NCI-H1105 (cell line): ENCODE results near the gene UBAC2.

ENCODE experiments used
- DNase-seq: peaks from one replicate; lab custom pipeline; 2025; lab: John Stamatoyannopoulos, UW

The UBAC2 gene

DNA sequence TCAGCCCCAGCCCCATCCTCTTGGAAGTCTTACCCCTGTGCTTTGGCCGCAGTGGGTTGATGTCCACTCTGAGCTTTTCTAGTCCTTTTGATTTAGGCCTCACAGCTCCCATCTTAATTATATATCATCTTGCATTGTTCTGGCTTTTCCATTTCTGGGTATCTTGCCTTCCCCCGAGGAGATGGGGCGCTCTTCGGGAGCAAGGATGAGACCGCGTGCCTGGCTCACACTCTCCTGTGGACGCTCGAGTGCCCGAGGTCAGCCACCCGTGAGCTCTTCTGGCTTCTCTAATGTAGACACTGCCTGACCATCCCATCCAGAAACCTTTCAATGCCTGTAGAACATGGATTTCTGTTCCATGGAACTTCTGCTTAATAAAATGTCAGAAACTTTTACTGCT lies 160.0 kb downstream of the UBAC2 start:
- DNase-seq = no peak

DNA sequence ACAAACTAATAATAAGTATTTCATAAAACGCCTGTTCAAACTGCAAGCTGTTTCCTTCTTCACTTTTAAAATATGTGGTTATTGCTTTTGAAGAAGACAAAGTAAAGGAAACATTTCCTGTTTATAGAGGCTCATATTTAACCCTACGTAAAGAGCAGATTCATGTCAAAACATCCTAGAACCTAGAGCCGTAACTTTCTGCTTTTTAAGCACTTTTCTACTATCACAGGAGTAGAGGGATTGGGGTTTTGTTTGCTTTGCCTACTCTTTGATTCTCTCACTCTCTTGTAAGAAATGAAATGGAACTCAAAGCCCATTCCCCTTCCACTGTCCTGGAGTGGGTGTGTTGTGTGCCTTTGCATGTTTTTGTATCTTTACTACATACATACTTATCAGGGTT lies 160.5 kb downstream of the UBAC2 start:
- no peak for DNase-seq

DNA sequence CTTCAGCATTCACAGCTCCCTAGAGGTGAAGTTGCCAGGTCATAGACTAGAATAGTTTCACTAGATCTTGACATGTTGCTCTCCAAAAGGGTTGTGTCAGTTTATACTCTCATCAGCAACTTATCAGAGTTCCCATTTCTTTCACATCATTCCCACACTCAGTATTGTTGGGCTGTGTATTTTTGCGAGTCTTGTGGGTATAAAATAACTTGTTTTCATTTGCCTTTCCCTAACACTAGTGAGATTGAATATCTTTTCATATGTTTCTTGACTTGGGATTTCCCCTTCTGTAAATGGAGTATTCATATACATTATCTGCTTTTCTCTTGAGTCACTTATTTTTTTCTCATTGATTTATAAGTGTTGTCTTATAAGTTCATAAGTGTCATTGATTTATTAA lies 161.7 kb downstream of the UBAC2 start:
- no peak for DNase-seq

DNA sequence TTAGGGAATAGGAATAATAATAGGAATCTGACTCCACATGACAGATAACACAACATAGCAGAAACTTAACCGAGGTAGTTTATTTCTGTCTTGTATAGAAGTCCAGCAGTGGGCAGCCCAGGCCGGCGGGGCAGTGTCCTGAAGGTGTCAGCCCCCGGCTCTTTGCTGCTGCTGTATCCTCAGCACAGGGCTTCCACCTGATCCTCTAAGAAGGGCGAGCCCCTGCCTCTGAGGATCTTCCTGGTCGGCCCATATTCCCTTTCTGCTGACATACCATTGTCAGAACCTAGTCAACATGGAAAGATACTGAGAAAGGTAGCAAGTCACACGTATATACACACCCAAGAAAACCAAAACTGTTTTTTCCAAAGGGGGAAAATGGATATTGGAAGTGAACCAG lies 162.7 kb downstream of the UBAC2 start:
- no peak for DNase-seq

DNA sequence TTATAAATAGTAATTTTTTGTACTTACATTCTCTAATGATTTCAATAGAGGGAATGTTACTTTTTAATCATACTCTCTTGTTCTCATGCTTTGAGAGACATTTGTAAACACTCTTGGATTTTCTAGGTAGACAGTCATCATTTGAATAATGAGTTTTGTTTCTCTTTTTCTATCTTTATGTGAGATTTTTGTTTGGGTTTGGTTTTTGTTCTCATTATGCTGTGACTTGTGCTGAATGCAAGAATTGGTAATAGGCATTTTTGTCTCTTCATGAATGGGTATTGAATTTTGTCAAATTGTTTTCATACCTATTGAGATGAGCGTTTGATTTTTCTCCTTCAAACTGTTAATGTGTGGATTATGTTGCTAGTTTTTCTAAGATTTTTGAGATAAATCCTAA lies 163.3 kb downstream of the UBAC2 start:
- DNase-seq = no peak

DNA sequence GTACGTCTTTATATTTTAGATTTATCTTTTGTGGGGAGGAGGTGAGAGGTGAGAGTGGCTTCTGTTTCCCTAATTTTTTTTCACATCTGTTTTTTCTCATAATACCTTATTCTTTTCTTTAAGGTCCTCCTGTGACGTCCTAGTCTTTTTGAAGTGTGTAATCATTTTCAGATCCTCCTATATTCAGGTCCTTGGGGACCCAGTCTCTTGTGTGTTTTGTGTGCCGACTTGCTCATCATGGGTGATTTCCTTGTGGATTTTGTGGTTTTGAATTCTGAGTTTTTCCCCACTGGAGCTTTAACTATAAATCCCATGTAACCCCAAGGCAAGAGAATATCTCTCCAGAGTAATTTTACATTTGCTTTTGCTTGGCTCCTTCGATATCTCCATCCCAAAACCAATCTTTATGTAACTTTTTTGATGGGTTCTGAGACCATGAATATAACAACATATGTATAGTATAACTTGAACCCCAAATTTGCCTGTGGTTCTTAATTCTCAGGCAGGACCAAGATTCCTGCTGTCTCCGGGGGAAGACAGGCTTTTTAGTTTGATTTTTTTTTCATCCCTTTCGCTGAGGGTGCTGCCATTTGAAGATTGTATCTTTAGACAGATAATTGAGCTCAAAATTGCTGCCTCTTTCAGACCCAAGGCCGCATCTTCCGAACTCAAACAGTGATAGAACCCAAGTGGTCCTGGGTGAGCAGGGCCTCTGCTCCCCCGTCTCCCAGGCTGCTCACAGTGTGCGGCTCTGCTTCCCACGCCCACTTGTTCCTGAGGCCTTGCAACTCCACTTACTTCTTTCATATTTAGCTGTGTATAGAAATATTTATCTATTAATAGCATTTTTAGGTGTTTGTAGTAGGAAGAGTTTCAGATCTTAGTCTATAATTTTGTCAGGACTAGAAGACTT lies 165.7 kb downstream of the UBAC2 start:
- DNase-seq = no peak

DNA sequence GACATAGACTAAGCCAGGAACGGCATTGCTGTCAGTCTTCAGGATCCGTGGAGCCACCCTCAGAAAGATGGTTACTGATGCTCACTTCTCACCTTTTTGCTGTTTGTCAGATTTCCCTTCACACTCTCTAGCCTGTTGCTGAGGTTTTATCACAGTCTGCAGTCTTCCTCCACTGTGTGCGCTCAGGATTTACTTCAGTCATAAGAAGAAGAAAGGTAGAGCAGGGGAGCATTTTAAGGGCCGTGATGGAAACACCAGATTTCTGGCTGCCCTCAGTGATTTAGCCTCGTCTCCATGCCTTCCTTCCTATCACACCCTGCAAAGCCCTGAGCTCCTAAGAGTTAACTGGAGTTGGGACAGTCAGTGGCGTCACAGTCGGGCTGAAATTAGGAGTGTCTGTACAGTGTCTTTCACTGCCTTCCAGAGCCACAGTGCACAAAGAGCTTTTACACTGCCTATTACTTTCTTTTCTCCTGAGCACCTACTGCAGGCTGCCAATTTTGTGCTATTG lies 166.5 kb downstream of the UBAC2 start:
- DNase-seq = no peak

DNA sequence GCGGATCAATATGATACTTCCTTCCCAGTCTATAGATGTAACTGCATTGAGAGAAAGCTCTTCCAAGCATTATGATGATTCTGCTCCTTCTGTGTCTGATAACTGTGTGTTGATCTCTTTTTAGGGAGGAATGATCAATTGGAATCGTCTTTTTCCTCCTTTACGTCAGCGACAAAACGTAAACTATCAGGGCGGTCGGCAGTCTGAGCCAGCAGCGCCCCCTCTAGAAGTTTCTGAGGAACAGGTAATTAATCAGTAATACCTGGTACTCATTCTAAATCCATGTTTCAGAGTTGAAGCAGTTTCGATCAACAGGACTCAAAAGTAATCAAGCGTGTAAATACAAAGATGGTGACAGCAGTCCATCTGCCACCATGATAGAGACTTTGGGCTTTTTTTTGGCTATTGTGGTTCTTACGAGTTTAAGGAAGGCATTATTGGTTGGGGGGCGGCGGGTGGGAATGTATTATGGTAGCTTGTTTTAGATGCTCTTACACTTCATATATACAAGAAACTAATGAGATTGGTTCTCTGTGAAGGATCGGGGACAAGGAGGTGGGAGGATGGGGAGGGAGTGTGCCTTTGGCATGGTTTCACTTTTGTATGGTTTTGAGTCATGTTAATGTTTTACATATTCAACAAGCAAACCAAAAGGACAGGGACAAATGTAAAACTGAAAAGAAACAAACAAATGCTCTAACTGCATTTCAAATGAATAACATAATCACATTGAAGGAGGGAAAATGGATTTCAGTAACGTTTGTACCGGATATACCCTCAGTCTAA lies 167.2 kb downstream of the UBAC2 start:
- no peak for DNase-seq

DNA sequence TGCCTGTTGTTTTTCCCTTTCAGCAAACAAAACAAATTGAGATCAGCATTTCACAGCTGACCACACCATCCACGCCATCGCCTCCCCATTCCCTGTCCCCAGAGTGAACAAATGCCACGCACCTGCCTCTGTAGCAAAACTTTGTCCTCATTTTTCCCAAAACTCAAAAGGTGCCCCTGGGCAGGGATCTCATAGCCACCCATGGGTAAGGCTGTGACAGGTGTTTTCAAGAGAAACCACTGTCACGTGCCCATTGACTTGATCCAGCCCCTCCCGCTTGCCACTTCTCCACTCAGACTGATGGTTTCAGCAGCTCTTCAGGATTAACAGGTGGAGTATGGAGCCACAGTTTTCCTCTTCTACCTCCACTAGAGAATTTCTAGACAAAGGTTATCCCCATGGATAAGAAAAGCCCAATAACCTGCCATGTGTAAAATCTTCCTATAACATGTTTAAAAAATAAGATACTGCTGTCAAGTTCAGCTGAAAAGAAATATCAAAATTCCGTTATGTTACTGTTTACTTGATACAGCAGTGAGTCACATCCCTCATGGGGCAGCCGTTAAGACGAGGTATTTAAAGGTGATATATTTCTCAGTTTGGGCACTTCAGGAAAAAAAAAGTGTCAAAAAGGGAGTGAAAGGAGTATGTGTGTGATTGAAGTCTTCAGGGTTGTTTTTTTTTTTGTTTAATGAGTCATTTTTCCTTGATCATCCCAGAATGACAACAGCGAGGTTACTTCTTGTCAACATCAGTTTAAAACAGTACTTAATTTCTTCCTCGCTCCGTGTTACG lies 170.0 kb downstream of the UBAC2 start:
- no peak for DNase-seq

DNA sequence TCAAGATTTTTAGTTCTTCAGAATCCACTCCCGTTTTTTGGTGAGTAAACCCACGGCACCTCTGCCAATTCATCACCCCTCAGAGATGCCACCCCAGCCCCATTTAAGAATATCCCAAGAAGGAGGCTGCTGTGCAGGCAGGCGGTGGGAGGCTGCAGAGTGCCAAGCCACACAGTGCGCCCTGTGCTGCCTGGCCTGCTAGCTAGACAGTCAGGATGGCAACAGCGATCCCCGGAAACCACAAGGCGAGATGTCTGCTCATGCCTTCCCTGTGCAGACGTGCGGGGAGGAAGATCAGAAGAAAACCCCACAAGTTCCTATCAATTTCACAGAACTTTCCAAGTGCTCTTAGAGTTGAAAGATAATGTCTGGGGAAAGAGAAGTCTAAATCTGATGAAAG lies 171.3 kb downstream of the UBAC2 start:
- DNase-seq = no peak

DNA sequence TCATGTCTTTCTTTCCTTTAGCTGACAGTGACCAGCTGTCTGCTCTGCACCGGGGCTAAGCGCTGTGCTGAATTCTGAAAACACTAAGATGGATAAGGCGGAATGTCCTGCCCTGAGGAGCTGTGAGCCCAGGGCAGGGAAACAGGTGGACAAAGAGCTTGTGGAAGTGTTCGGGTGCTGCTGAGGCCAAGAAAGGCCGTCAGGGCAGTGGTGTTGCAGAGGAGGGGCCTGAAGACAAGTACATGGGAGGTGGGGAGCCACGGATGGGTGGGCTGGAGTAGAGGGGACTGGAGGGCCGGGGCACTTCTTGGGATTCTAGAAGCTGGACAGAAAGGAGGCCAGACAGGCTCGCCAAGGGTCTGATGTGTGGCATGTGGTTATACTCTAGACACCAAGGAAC lies 172.8 kb downstream of the UBAC2 start:
- DNase-seq = no peak

DNA sequence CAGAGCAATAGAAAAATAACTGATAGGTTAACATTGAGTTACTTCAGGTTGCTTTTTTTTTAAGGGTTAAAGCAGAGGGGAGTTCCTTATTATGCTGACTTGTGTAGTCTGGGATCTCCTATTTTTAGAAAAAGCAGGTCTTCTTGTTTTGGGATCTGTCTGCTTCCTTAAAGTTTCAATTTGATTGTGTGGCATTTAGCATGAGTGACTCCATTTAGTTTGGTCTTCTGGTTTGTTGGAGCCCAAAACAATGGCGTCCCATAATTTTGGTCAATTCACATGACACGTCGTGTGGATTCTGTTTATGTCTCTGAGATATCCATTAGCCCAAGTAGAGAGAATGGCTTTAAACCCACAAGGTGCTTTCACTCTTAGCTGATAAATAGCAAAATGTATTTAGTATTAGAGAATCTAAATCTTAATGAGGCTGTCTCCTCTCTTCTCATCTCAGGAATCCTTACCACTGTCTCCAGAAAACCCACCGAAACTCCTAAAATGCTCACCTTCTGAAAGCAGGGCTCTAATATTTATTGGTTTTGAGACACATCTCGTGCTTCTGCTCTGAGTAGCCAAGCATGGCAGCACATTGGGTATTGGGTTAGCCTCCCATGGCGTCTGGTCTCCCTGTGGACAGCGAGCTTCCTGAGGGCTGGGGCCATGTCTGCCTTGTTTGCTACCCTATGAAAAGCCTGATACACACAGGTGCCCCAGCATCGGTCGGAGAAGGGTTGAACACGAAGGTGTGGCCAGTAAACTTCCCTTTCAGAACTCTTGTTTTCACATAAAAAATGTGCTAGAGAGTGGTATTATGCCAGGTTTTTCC lies 173.7 kb downstream of the UBAC2 start:
- DNase-seq = no peak

DNA sequence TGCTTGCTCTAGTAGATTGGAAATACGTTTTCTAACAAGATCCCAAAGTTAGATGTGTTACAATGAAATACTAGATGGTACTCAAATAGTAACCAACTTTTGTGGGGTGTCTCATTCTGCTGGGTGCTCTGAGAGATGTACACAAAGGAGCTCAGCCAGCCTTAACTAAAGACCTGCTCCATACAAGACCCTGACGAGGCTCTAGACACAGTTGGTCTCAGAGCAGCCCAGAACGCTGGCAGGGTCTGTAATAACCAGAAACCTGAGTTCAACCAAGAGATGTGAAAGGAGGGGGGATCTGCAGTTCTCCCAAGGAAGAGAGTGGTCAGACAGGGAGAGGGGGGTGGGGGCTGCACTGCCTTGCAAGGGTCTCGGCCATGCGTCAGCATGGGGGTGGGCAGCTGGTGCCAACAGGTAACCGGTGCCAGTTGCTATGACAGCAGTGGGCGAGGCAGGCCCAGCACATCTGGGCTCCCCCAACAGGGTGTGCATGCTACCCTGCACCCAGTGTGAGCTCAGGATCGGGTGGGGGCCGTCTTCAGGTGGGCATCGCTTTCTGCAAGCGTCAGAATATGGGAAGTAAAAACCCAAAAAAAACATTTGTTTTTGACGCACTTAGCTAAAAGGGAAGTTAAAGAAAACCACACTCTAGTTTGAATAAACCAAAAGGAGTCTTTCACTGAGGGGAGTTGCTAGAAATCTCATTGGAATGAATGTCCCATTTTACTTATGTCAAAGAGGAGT lies 174.5 kb downstream of the UBAC2 start:
- no peak for DNase-seq

DNA sequence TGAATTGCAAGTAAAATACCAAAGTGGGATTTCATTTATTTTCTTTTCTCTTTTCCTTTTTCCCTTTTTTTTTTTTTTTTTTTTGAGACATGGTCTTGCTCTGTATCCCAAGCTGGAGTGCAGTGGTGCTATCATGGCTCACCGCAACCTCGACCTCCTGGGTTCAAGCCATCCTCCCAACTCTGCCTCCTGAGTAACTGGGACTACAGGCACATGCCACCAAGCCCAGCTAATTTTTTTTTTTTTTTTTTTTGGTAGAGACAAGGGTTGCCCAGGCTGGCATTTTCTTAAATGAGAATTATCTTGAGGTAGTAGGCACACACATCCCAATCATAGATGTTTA lies 175.1 kb downstream of the UBAC2 start:
- DNase-seq = no peak

DNA sequence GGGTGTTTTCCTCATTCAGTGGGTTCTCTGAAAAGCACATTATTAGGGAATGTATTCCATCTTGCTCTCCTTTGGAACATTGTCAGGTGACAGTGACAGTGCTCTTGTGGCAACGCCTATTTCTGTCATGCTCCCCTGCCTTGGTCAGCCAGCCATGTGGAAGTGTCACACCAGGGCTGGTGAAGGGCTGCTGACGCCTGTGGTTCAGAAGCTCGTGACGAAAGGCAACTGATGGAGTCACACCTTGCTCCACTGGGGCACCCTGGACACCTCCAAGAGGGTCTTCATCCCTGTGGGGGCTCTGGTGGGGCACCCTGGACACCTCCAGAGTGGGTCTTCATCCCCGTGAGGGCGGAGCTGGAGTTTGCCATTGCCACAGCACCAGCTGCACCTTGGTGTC lies 175.5 kb downstream of the UBAC2 start:
- DNase-seq = no peak

DNA sequence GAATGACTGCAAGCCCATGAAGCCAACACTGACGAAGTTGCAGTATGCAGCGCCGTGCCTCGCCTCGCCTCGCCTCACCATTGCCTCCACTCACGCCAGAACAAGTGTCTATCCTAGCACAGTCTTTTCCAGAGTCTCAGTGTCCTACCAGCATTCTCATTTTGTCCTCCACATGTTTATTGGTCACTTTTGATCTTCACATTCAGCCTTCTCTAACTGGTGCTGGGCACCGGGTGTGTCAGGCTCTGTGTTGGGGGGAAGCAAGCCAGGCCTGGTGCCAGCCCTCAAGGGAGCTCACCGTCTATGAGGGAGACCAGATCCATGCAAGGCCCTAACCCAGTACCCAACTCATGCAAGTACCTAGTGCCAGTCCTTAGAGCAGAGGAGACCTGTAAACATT lies 176.3 kb downstream of the UBAC2 start:
- DNase-seq = no peak

DNA sequence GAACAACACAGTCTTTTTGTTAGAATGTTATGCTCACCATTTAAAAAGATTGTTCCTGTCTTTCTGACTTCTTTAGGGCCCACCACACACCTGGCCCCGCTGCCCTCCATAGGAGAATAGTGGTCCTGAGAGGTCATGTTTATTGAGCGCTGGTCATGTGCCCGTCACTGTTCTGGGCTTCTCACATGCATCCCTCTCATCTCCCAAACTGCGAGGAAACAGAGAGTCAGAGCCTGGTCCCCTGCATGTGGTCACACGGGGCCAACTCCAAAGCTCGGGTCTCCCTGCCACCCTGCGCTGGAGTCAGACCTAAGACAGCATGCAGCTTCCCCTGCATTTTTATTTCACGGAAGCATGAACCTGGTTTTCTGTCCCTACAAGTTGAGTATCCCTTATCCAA lies 177.0 kb downstream of the UBAC2 start:
- DNase-seq = no peak

DNA sequence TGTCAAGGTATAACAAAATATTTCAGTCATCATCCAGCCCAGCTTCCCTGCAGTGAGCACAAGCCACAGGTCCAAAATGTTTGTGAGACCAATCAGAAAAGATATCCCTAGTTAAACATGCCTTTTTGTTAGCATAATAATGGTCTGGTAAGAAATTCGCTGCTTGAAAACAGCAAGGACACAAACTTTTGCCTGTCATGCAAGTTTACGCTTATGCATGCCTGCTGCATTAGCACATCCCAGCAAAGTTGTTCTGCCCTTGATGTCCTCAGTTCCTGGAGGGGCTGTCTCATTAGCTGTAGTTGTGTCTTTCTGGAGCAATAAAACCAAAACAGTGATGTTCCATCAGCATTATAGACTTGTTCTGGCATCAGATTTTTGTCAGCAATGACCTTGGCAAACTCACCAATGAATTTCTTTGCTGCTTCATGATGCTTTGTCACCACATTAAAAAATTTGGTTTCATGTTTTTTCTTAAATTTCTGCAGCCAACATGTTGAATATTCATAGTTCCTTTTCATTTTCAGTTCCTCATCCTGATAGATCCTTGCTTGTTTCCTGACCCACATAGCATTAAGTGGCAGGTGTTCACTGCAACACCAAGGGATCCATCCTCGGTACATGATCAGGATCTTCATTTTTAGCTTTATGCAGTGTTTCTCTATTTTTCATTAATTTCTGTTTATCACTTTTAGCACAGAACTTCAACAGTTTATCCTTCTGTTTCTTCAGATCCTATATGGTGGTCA lies 178.5 kb downstream of the UBAC2 start:
- DNase-seq = no peak

DNA sequence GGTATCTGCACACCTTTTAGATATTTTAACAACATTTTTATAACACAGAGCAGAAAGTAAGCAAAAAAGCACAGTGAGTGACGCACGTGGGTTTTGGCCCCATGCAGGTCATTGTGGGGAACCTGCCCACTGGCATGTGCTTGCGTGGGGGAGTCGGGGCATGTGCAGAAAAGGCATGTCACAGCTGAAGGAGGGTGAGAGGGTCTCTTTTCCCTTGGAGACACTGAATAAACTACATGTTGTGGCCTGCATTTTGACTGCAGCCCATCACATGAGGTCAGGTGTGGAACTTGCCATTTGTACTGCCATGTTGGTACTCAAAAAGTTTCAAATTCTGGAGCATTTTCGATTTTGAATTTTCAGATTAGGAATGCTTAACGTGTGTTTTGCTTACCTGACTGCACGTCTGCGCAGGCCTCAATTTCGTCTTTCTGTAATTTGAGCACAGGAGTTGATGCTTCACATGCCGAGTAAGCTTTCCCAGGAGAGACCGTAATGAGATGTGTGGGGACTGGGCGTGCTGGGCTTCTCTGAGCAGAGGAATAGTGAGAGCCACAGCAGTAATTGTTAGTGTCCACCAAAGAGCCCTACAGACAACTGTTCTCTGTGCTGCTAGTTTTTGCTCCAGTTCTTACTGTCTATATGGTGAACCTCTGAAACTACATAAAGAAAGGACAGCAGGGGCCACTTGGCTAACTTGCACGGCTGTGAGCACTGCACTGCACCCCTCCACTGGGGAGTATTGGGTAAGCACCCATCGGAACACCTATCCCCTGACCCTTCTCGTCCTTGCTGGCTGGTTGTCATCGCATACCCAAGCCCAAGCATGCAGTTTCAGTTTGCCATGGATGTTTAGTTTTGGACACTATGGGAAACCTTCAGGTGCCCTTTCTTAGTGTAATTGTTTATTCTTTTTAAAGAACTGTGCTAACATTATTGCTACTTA lies 179.5 kb downstream of the UBAC2 start:
- DNase-seq = no peak
